ENCODE data around the gene GTF2H4.
"Not testable (repeated sequence)": the region's sequence is repeated elsewhere in the genome, so short reads cannot be mapped to it uniquely, and the experiment has no call there.

The GTF2H4 gene

GRCh38 chr6:30896541-30896940 is 11.5 kb upstream of the GTF2H4 start:
- Histone ChIP-seq H3K4me3 (no peak overlapping the region), H3K9me3 (ENCODE audit: low read depth, low read length) (no peaks in the 10 kb centered on the region), H3K27ac (no peak overlapping the region), H3K9ac (ENCODE audit: insufficient read length) (no peak overlapping the region), H3K36me3 (ENCODE audit: insufficient read depth, low read length) (peaks cover 25% of the 10 kb centered on the region; the same call in 1 of the 2 replicates)
- no peak for DNase-seq (ENCODE audit: low read depth, low spot score)
- TF ChIP-seq FOXP2 (optimal IDR thresholded peaks at IDR 0.05; ENCODE audit: control extremely low read depth, extremely low read length, insufficient read depth), result no peak
- TF ChIP-seq POLR2AphosphoS5 (IDR thresholded peaks at IDR 0.05; ENCODE audit: borderline replicate concordance, low read depth, low read length), result no peak
- TF ChIP-seq EZH2 (IDR thresholded peaks at IDR 0.05), result no peak

- Histone ChIP-seq H3K36me3 (ENCODE audit: insufficient read depth, low read length) (peaks cover 19% of the 10 kb centered on the region; the same call in 1 of the 2 replicates), H3K9ac (ENCODE audit: insufficient read length) (no peak overlapping the region), H3K27ac (no peak overlapping the region), H3K9me3 (ENCODE audit: low read depth, low read length) (no peaks in the 10 kb centered on the region), H3K4me3 (no peak overlapping the region)
- no peak for DNase-seq (ENCODE audit: low read depth, low spot score)
- TF ChIP-seq POLR2AphosphoS5 (IDR thresholded peaks at IDR 0.05; ENCODE audit: borderline replicate concordance, low read depth, low read length) (no peak), FOXP2 (optimal IDR thresholded peaks at IDR 0.05; ENCODE audit: control extremely low read depth, extremely low read length, insufficient read depth) (no peak), EZH2 (IDR thresholded peaks at IDR 0.05) (no peak)
These were observed 10.1 kb upstream of the GTF2H4 start for GRCh38 chr6:30897882-30898281.

GRCh38 chr6:30898750-30899360 is 9.2 kb upstream of the GTF2H4 start:
- TF ChIP-seq POLR2AphosphoS5 (IDR thresholded peaks at IDR 0.05; ENCODE audit: borderline replicate concordance, low read depth, low read length) (no peak), EZH2 (IDR thresholded peaks at IDR 0.05) (no peak), FOXP2 (optimal IDR thresholded peaks at IDR 0.05; ENCODE audit: control extremely low read depth, extremely low read length, insufficient read depth) (no peak)
- no peaks in the 10 kb centered on the region for H3K9me3 ChIP-seq (ENCODE audit: low read depth, low read length)
- DNase-seq (ENCODE audit: low read depth, low spot score), result no peak
- no peak overlapping the region for H3K9ac ChIP-seq (ENCODE audit: insufficient read length)
- no peak overlapping the region for H3K27ac ChIP-seq
- peaks cover 19% of the 10 kb centered on the region; the same call in 1 of the 2 replicates for H3K36me3 ChIP-seq (ENCODE audit: insufficient read depth, low read length)
- no peak overlapping the region for H3K4me3 ChIP-seq

- no peak for DNase-seq (ENCODE audit: low read depth, low spot score)
- no peak for TF ChIP-seq FOXP2 (optimal IDR thresholded peaks at IDR 0.05; ENCODE audit: control extremely low read depth, extremely low read length, insufficient read depth)
- no peak for TF ChIP-seq EZH2 (IDR thresholded peaks at IDR 0.05)
- TF ChIP-seq POLR2AphosphoS5 (IDR thresholded peaks at IDR 0.05; ENCODE audit: borderline replicate concordance, low read depth, low read length), result no peak
- H3K9ac ChIP-seq (ENCODE audit: insufficient read length), result no peak overlapping the region
- H3K4me3 ChIP-seq, result no peak overlapping the region
- no peaks in the 10 kb centered on the region for H3K9me3 ChIP-seq (ENCODE audit: low read depth, low read length)
- H3K27ac ChIP-seq, result no peak overlapping the region; the same call in 1 of the 2 replicates
- peaks cover 7% of the 10 kb centered on the region; the same call in 1 of the 2 replicates for H3K36me3 ChIP-seq (ENCODE audit: insufficient read depth, low read length)
These were observed 7.1 kb upstream of the GTF2H4 start for GRCh38 chr6:30900863-30901417.

DNA sequence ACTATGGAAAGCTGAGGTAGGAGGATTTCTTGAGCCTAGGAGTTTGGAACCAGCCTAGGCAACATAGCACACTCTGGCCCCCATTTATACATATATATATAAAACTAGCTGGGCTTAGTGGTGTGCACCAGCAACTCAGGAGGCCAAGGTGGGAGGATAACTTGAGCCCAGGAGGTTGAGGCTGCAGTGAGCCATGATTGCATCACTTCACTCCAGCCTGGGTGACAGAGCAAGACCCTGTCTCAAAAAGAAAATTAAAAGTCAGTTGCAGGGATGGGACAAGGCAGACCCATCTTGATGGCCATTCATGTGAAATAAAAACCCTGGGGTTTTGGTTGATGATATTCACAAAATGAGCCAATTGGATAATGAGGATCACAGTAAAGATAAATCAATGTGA is 6.6 kb upstream of the GTF2H4 start:
- no peak for DNase-seq (ENCODE audit: low read depth, low spot score)
- Histone ChIP-seq H3K4me3 (no peak overlapping the region), H3K36me3 (ENCODE audit: insufficient read depth, low read length) (peaks cover 7% of the 10 kb centered on the region; the same call in 1 of the 2 replicates), H3K27ac (no peak overlapping the region), H3K9ac (ENCODE audit: insufficient read length) (no peak overlapping the region), H3K9me3 (ENCODE audit: low read depth, low read length) (no peaks in the 10 kb centered on the region)
- TF ChIP-seq POLR2AphosphoS5 (IDR thresholded peaks at IDR 0.05; ENCODE audit: borderline replicate concordance, low read depth, low read length) (no peak), EZH2 (IDR thresholded peaks at IDR 0.05) (no peak), FOXP2 (optimal IDR thresholded peaks at IDR 0.05; ENCODE audit: control extremely low read depth, extremely low read length, insufficient read depth) (no peak)

DNA sequence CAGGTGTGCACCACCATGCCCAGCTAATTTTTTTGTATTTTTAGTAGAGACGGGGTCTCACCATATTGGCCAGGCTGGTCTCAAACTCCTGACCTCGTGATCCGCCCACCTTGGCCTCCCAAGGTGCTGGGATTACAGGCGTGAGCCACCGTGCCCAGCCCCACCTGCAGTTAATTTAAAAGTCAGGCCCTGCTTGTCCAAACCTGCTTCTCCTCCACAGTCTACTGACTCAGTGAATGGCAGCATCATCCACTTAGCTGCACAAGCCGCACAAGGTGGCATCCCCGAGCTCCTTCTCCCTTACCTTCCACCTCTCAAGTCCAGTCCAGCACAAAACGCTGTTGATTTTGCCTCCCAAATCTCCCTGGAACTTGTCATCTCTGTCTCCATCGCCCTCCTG is 5.8 kb upstream of the GTF2H4 start:
- not testable (repeated sequence) for H3K36me3 ChIP-seq (ENCODE audit: insufficient read depth, low read length); H3K4me3 ChIP-seq; DNase-seq (ENCODE audit: low read depth, low spot score); H3K9ac ChIP-seq (ENCODE audit: insufficient read length); H3K27ac ChIP-seq; H3K9me3 ChIP-seq (ENCODE audit: low read depth, low read length)

GRCh38 chr6:30902709-30903108 is 5.3 kb upstream of the GTF2H4 start:
- Histone ChIP-seq H3K4me3 (no peak overlapping the region), H3K9me3 (ENCODE audit: low read depth, low read length) (no peaks in the 10 kb centered on the region), H3K9ac (ENCODE audit: insufficient read length) (no peak overlapping the region), H3K36me3 (ENCODE audit: insufficient read depth, low read length) (peaks cover 7% of the 10 kb centered on the region; the same call in 1 of the 2 replicates), H3K27ac (no peak overlapping the region)
- TF ChIP-seq EZH2 (IDR thresholded peaks at IDR 0.05) (no peak), FOXP2 (optimal IDR thresholded peaks at IDR 0.05; ENCODE audit: control extremely low read depth, extremely low read length, insufficient read depth) (no peak), POLR2AphosphoS5 (IDR thresholded peaks at IDR 0.05; ENCODE audit: borderline replicate concordance, low read depth, low read length) (no peak)
- DNase-seq (ENCODE audit: low read depth, low spot score), result no peak

GRCh38 chr6:30903236-30903635 is 4.8 kb upstream of the GTF2H4 start:
- Histone ChIP-seq H3K9me3 (ENCODE audit: low read depth, low read length) (no peaks in the 10 kb centered on the region), H3K36me3 (ENCODE audit: insufficient read depth, low read length) (peaks cover 3% of the 10 kb centered on the region; the same call in 1 of the 2 replicates), H3K9ac (ENCODE audit: insufficient read length) (no peak overlapping the region), H3K4me3 (no peak overlapping the region), H3K27ac (no peak overlapping the region)
- no peak for DNase-seq (ENCODE audit: low read depth, low spot score)
- TF ChIP-seq POLR2AphosphoS5 (IDR thresholded peaks at IDR 0.05; ENCODE audit: borderline replicate concordance, low read depth, low read length), result no peak
- TF ChIP-seq EZH2 (IDR thresholded peaks at IDR 0.05), result no peak
- no peak for TF ChIP-seq FOXP2 (optimal IDR thresholded peaks at IDR 0.05; ENCODE audit: control extremely low read depth, extremely low read length, insufficient read depth)

- peak overlapping the region; percentile 100 for H3K4me3 ChIP-seq
- H3K27ac ChIP-seq; H3K9ac ChIP-seq (ENCODE audit: insufficient read length); DNase-seq (ENCODE audit: low read depth, low spot score); H3K9me3 ChIP-seq (ENCODE audit: low read depth, low read length): not testable (repeated sequence)
- peaks cover 14% of the 10 kb centered on the region; the same call in 1 of the 2 replicates for H3K36me3 ChIP-seq (ENCODE audit: insufficient read depth, low read length)
These were observed 683 bp upstream of the GTF2H4 start for GRCh38 chr6:30907290-30907757.
